Measurements from ENCODE around the gene SPEF1.

The SPEF1 gene

DNA sequence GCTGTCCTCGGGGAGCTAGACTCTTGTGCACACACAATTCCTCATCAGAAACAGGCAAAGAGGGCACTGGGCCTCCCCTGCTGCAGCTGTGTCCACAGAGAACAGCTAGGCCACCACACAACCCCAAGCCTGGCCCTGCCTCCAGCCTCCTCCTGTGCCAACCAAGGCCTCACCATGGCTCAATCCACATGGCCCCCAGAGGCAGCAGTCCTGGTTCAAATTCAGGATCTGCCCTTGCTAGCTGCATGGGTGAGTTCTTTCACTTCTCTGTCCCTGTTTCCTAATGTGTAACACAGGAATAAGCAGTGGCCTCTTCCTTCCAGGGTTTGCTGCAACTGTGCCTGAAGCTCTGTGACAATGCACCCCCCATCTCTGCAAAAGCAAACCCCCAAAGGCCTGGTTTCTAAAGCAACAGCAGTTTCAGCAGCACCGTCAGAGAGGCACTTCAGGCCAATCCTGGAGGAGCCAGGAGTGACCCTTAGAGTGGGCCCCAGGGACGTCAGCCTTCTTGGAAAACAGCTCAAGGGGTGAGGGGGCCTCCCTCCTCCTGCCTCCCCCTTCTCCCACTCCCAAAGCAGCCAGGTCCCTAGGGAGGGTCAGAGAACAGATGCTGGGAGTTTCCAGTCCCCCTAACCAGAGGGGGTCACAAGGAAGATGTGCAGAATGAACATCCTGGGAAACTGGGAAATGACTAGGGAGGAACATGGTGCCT, 15.9 kb downstream of the SPEF1 start:
- no peak for TF ChIP-seq NFIC (IDR thresholded peaks at IDR 0.05)
- TF ChIP-seq, protein P1, sequence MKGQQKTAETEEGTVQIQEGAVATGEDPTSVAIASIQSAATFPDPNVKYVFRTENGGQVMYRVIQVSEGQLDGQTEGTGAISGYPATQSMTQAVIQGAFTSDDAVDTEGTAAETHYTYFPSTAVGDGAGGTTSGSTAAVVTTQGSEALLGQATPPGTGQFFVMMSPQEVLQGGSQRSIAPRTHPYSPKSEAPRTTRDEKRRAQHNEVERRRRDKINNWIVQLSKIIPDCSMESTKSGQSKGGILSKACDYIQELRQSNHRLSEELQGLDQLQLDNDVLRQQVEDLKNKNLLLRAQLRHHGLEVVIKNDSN (IDR thresholded peaks at IDR 0.05), result no peak
- TF ChIP-seq ZBTB7A (IDR thresholded peaks at IDR 0.05; ENCODE audit: low read depth), result no peak
- TF ChIP-seq RAD21 (IDR thresholded peaks at IDR 0.05; ENCODE audit: low read depth), result no peak
- TF ChIP-seq CREB1 (IDR thresholded peaks at IDR 0.05; ENCODE audit: low read depth), result no peak
- no peak for TF ChIP-seq TAF1 (IDR thresholded peaks at IDR 0.05; ENCODE audit: low read depth)
- no peak for TF ChIP-seq EP300 (IDR thresholded peaks at IDR 0.05; ENCODE audit: borderline replicate concordance)
- TF ChIP-seq YY1 (IDR thresholded peaks at IDR 0.05; ENCODE audit: low read depth), result no peak
- TF ChIP-seq, protein P2, sequence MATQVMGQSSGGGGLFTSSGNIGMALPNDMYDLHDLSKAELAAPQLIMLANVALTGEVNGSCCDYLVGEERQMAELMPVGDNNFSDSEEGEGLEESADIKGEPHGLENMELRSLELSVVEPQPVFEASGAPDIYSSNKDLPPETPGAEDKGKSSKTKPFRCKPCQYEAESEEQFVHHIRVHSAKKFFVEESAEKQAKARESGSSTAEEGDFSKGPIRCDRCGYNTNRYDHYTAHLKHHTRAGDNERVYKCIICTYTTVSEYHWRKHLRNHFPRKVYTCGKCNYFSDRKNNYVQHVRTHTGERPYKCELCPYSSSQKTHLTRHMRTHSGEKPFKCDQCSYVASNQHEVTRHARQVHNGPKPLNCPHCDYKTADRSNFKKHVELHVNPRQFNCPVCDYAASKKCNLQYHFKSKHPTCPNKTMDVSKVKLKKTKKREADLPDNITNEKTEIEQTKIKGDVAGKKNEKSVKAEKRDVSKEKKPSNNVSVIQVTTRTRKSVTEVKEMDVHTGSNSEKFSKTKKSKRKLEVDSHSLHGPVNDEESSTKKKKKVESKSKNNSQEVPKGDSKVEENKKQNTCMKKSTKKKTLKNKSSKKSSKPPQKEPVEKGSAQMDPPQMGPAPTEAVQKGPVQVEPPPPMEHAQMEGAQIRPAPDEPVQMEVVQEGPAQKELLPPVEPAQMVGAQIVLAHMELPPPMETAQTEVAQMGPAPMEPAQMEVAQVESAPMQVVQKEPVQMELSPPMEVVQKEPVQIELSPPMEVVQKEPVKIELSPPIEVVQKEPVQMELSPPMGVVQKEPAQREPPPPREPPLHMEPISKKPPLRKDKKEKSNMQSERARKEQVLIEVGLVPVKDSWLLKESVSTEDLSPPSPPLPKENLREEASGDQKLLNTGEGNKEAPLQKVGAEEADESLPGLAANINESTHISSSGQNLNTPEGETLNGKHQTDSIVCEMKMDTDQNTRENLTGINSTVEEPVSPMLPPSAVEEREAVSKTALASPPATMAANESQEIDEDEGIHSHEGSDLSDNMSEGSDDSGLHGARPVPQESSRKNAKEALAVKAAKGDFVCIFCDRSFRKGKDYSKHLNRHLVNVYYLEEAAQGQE (IDR thresholded peaks at IDR 0.05; ENCODE audit: low read depth), result no peak

DNA sequence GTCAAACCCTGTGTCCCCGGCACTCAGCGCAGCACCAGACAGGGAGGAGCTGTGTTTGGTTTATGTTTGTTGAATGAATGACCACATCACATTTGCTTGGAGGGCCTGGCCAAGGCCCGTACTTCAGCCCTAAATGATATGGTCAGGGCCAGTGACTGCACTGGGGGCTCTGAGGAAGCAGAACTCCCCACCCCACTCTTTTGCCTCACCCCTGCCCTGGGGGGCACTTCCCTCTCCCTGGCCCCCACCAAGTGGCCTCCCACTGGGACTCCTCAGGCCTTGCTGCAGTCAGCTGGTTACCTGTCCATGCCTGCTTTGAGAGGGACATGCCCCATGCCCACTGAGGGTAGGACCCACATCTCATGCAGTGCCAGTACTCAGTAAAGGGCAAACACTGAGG, 16.6 kb downstream of the SPEF1 start:
- TF ChIP-seq, protein P2 (IDR thresholded peaks at IDR 0.05; ENCODE audit: low read depth), result no peak
- no peak for TF ChIP-seq EP300 (IDR thresholded peaks at IDR 0.05; ENCODE audit: borderline replicate concordance)
- no peak for TF ChIP-seq TCF12 (IDR thresholded peaks at IDR 0.05; ENCODE audit: low read depth)
- TF ChIP-seq, protein P1 (IDR thresholded peaks at IDR 0.05), result no peak

DNA sequence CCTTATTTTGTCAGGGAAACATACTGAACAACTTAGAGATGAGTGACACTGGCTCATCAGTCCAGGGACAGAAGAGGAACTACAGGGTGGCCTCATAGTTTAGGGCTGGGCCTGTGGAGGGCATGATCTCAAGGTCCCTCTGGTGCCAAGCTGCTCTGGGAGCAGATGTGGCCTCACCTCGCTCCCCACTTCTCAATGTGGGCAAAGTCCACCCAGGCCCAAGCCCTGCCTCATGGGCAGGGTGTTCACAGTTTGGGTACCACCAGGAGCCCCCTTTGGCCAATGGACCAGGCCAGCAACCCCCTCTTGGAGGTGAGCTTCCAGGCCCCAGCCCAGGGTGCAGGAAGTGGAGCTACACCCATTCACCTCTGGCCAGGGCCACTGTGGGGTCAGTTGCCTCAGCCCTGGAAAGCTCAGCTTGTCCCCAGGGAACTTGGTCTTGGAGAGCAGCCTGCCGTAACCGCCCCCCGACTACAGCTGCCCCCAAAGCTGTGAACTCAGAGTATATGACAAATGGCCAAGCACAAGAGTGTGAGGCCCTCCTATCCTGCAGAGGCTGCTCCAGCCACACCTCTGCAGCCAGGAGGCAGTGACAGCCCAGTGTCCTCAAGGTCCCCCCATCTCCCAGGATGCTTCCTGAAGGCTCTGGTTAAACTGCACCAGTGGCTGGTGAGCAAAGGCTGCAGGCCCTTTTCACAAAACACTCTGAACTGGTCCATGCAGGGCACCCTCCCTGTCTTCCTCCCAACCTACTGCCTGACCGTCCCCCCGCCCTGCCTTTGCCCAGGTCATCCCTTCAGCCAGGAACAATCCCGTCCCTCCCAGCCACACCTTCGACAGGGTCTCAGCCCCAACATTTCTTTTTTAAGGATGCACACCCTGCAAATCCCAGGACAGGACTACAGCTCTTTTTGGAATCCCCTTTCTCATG, 17.3 kb downstream of the SPEF1 start:
- no peak for TF ChIP-seq NFIC (IDR thresholded peaks at IDR 0.05)
- no peak for TF ChIP-seq TEAD4 (IDR thresholded peaks at IDR 0.05)
- TF ChIP-seq ZBTB7A (IDR thresholded peaks at IDR 0.05; ENCODE audit: low read depth), result no peak
- TF ChIP-seq TCF12 (IDR thresholded peaks at IDR 0.05; ENCODE audit: low read depth), result no peak
- no peak for TF ChIP-seq TAF1 (IDR thresholded peaks at IDR 0.05; ENCODE audit: low read depth)
- no peak for TF ChIP-seq CEBPB (IDR thresholded peaks at IDR 0.05)
- TF ChIP-seq RAD21 (IDR thresholded peaks at IDR 0.05; ENCODE audit: low read depth), result no peak
- TF ChIP-seq EP300 (IDR thresholded peaks at IDR 0.05; ENCODE audit: borderline replicate concordance), result no peak
- TF ChIP-seq, protein P3, sequence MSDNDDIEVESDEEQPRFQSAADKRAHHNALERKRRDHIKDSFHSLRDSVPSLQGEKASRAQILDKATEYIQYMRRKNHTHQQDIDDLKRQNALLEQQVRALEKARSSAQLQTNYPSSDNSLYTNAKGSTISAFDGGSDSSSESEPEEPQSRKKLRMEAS (IDR thresholded peaks at IDR 0.05), result no peak
- TF ChIP-seq EGR1 (IDR thresholded peaks at IDR 0.05), result no peak
- TF ChIP-seq, protein P2 (IDR thresholded peaks at IDR 0.05; ENCODE audit: low read depth), result no peak
- no peak for TF ChIP-seq CREB1 (IDR thresholded peaks at IDR 0.05; ENCODE audit: low read depth)

DNA sequence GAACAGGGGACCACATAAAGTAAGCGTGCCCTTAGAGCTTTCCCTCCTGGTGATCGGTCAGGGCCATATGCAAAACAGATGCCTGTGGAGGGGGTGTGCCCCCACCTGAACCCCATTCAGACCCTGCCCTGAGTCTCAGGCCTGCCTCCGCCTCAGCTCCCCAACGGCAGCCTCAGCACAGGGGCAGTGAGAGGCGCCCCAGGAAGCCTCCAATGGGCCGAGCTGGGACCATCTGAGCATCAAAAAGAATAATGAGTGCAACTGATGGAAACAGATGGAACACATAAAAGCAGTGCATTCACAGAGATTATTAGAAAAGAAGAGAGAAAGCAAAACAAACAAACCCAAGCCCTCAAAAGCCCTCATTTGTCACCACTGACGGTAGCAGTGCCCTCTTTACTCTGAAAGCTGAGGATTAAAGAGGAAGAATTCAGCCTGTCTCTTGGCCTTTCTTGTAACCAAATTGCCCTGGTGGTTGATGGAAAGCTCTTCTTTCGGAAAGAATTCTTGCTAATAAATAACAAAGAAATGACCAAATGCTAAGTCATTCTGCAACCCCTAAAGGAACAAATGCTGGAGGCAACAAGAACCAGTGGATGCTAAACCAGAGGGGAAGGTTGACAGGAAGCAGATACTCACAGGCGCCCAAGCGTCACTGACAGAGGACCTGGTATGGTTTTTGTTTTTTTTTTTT, 20.4 kb downstream of the SPEF1 start:
- TF ChIP-seq ZBTB7A (IDR thresholded peaks at IDR 0.05; ENCODE audit: low read depth) (no peak), YY1 (IDR thresholded peaks at IDR 0.05; ENCODE audit: low read depth) (no peak), RAD21 (IDR thresholded peaks at IDR 0.05; ENCODE audit: low read depth) (no peak)
- TF ChIP-seq, protein P2 (IDR thresholded peaks at IDR 0.05; ENCODE audit: low read depth), result no peak

All from Ishikawa (cell line).